G401.6 (cell line): ENCODE results near the gene RAG1.

ENCODE experiments used
- FAIRE-seq: peaks from 2 replicates; lab custom pipeline; 2012; peaks lifted over from hg19 to GRCh38; lab: Jason Lieb, UNC

RAG1 gene

GRCh38 chr11:36628141-36628540 lies 60.3 kb downstream of the RAG1 start:
- no peak for FAIRE-seq

GRCh38 chr11:36628765-36629244 lies 61.0 kb downstream of the RAG1 start:
- no peak for FAIRE-seq
